Stimulated activated CD8-positive, alpha-beta memory T cell treated with anti-CD3 and anti-CD28 coated beads, Interleukin-15, amount 100 ng/mL, for 4 hours (primary cell): ENCODE measurements around the gene NFAT5.
"Not testable (repeated sequence)": the region's sequence is repeated elsewhere in the genome, so short reads cannot be mapped to it uniquely, and the experiment has no call there.

ENCODE experiments used
- DNase-seq, 2 donors: peaks; one replicate each; pipeline ENCODE4 v3.0.0-alpha.2; 2020; ENCODE audit warnings: low read depth in 2 of 2

NFAT5 gene

DNA sequence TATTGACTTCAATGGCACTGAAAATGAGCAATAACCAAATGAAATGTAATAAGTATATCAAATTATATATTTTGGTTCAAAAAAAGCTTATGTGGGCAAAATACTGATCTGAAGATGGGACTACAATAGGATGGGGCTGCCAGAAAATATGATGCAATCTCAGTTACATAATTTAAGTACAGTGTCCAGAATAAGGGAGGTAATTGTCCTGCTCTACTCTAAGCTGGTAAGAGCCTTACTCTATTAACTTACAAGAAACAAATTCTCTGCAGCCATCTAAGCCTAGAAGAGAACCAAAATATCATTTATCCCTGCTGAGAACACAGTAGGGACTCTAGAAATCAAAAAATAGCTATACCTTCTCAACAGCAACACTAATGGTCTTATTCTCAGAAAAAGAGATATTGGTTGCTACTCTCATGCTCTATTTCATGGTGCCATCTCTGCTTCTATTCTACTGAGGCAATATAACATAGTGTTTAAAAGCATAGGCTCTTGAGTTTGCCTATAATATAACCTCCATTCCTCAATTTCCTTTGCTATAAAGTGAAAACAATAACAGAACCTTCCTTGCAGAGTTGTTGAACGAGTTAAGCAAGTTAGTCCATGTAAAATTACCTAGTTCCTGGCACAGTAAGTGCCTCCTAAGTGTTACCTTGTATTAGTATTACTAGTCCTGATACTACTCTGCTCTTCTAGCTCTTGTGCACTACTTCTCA is 140.6 kb downstream of the NFAT5 start:
- DNase-seq, result no peak

GRCh38 chr16:69706975-69707340 is 141.2 kb downstream of the NFAT5 start:
- no peak for DNase-seq

DNA sequence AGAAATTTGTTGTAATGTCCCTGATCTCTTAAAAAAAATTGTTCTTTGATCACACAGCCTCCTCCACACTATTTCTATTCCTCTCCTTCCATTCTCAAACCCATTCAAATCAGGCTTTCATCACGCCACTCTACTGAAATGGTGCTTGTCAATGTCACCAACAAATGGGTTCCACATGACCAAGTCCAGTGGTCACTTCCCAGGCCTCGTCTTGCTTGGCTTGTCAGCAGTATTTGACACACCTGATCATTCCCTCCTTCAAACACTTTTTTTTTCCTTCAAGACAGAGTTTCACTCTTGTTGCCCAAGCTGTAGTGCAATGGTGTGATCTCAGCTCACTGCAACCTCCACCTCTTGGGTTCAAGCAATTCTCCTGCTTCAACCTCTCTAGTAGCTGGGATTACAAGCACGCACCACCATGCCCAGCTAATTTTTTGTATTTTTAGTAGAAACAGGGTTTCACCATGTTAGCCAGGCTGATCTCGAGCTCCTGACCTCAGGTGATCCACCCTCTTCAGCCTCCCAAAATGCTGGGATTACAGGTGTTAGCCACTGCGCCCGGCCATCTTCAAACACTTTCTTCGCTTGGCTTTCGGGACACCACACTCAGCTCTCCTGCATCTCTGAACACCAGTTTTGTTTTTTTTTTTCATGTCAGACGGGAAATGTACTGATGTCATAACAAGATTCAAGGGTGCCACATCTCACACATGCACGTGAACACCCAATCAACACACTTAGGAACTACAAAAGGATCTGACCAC is 142.3 kb downstream of the NFAT5 start:
- DNase-seq, result no peak

DNA sequence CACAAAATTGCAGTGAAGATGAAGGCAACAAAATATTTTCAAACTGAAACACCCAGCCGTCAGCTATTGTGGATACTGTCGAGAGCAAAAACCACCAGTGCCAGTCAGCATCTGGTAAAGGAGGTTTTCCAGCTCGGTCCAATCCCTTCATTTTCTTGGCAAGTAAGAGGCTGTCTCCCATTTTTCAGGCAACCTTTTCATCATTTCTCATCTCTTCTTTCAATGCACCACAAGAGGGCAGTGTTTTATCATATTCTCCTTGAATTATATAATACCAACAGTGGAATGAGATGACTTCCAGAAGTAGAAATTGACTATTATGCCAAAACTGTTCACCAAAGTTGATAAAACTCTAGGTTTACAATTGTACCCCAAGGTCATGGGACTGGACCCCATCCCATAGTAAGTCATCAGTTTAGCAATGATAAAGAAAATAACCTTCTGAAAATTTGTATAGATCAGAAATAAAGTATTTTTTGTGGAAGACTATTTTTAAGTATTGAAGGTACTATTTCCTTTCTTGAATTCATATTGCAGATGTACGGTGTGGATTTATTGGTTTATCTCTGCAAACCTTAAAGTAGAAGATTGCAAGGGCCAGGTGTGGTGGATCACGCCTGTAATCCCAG is 143.8 kb downstream of the NFAT5 start:
- DNase-seq, result no peak

- DNase-seq, result no peak
Measured at GRCh38 chr16:69711115-69711740, 145.5 kb downstream of the NFAT5 start.

DNA sequence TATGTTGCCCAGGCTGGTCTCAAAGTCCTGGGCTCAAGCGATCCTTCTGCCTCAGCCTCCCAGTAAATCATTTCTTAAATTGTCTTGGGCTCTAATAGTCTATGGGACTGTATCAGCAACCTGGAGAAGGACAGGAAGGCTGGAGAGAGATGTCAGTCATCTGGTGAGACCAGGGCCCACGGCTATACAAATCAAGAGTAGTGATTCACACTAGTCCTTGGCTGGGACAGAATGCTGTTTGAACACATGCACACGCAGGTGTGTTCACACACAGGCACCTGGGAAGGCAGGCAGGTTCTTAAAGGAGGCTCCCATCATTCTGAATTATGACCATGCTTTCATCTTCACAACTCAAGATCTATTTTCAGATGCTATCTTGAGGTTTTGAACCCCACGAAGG is 146.5 kb downstream of the NFAT5 start:
- DNase-seq, result no peak

- no peak for DNase-seq
Measured at GRCh38 chr16:69712914-69713581, 147.3 kb downstream of the NFAT5 start.

DNA sequence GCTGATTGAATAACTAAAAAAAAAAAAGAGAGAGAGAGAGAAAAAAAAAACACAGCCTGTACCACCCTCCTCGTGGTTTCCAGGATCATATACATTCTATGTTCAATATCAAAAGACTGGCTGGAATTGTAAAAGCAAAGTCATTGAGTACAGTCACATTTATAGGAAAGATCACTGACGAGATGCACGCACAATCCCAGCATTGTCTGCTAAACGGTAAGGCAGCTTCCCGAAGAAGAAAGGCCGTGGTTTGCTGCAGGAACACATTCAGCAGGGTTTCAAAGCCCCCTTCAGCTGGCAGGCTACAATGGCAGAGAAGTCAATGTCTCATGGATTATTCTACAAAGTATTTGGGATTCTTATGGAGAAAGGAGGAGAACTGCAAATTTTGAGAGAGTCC is 151.3 kb downstream of the NFAT5 start:
- no peak for DNase-seq

DNA sequence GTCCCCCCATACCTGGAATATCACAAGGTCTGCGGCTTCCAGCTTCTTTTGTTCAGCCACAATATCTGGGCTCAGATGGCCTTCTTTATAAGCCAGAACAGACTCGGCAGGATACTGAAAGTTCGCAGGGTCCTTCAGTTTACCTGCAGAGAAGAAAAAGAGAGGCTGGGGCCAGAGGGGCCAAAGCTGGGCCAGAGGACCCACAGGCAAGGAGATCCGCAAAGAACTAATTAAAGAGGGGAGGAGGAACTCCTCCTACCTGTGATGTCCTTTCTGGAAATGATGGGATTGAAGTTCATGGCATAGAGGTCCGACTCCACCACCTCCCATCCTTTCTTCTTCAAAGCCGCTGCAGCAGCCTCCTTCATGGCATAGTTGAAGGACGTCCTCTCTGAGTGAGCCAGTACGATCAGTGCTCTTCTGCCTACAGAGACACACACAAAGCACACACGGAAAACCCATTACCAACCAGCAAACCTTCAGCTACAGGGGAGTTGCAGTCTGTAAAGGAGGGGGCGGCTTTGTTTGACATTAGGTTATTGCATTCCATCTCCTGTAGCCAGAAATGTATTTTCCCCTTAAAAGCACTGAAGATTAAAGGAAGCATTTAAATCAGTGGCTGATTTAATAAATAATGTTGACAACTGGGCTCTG is 152.5 kb downstream of the NFAT5 start:
- no peak for DNase-seq

GRCh38 chr16:69720822-69721430 is 155.2 kb downstream of the NFAT5 start:
- DNase-seq, result no peak

DNA sequence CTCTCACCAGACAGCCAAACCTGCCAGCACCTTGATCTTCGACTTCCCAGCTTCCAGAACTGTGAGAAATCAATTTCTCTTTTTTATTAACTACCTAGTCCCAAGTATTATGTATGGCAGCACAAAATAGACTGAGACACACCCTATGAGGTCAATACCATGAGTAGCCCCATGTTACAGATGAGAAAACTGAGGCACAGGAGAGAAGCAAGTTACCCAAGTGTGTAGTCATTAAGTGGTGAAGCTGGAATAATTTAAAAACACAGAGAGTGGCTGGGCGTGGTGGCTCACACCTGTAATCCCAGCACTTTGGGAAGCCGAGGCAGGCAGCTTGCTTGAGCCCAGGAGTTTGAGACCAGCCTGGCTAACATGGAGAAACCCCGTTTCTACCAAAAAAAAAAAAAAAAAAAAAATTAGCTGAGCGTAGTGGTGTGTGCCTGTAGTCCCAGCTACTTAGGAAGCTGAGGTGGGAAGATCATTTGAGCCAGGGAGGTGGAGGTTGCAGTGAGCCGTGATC is 155.7 kb downstream of the NFAT5 start:
- DNase-seq, result no peak

GRCh38 chr16:69724414-69724873 is 158.7 kb downstream of the NFAT5 start:
- DNase-seq, result no peak

DNA sequence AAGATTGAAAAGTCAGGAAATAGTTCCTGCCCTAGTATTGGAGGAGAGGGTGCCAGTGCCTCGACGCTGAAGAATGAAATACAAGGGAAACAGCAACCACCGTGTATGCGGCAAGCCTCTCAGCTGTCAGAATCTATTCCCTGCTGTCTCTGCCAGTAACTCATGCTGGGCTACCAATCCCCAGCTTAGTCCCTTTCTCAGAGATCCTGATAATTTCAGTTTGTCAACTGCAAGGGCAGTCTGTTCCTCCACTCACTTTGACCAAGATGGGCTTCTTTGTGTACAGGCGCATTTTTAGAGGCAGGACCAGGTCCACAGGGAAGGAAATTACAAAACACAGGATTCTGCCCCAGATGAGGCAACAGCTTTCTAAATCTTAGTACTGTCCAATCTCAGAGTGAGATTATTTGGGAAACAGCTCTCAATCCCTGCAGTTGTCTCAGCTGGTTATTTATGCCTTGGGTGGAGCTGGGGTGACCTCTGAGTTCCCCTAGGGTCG is 159.3 kb downstream of the NFAT5 start:
- no peak for DNase-seq

- DNase-seq, result no peak
Measured at GRCh38 chr16:69725480-69726312, 159.9 kb downstream of the NFAT5 start.

DNA sequence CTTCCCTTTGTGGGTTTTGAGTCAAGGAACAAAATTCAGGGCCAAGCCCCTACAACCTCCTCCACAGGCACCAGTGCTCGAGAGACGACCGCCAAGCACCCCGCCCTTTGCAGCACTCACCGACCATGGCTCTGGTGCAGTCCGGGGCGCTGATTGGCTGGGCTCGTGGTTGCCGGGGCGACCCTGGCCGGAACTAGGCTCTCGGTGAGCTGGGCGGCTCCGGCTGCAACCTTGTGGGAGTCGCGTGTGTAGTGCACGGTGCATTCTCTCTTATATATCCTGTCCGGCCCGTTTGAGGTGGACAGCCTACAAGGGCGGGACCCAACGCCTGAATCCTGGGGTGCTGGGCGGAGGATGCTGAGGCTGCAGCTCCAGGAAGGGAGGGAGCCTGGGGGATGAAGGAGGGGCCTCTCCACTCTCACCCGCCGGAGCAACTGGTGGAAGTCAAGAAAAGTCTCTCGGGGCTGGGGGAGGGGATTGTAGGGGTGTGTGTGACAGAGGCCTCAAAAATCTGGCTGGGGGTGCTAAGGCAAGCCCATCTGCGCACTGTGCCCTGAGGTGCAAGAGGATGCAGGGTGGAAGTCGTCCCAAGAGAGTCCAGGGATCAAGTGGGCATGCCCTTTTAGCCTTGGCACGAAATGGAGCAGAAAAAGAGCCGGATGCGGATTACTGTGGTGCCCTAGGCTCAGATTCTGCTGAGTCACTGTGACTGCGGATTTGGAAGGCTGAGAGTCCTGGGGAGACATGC is 160.7 kb downstream of the NFAT5 start, which contains the start of gene NQO1:
Gene NQO1, minus strand, starts transcription at position 248 of the 748 bp plus-strand sequence. Its CDS starts 121 bp downstream, at position 127.
- peak; percentile 63 to 71 for DNase-seq

DNA sequence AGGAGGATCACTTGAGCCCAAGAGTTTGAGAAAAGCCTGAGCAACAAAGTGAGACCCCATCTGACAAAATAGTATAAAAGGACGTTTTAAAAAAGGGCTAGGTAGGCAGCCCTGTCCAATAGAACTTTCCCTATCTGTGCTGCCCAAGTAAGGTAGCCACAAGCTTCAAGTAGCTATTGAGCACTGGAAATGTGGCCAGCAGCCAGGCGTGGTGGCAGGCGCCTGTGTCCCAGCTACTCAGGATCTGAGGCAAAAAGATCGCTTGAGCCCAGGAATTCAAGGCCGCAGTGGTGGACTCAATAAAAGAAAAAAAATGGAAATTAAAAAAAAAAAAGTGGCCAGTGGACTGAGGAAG is 162.1 kb downstream of the NFAT5 start:
- DNase-seq, result no peak

GRCh38 chr16:69729030-69729429 is 163.3 kb downstream of the NFAT5 start:
- not testable (repeated sequence) for DNase-seq

DNA sequence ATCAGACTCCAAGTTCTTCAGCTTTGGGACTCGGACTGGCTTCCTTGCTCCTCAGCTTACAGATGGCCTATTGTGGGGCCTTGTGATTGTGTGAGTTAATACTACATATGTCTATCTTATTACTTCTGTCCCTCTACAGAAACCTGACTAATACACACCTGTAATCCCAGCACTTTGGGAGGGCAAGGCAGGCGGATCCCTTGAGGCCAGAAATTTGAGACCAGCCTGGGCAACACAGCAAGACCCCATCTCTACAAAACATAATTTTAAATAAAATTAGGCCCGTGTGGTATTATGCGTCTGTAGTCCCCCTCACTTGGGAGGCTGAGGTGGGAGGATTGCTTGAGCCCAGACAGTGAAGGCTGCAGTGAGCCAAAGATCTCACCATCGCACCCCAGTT is 165.5 kb downstream of the NFAT5 start:
- DNase-seq, result not testable (repeated sequence)

DNA sequence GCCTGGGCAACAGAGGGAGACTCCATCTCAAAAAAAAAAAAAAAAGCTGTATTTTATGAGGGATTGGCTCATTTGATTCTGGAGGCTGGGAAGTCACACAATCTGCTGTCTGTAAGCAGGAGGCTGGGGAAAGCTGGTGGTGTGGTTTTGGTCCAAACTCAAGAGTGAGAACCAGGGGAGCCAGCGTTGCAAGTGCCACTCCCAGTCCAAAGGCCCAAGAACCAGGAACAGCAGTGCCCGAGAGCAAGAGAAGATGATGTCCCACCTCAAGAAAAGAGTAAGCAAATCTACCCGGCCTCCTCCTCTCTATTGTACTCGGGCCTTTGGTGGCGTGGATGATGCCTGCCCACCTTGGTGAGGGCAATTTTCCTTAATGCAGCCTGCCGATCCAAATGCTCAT is 166.3 kb downstream of the NFAT5 start:
- no peak for DNase-seq
